D721Med (cell line): ENCODE measurements around the gene CDK14.

Experiments
- DNase-seq: peaks from one replicate; pipeline ENCODE4 v3.0.0; 2011; ENCODE audit warnings: low spot score; ENCODE audit not compliant: insufficient read length
- FAIRE-seq: peaks from 2 replicates; lab custom pipeline; 2011; peaks lifted over from hg19 to GRCh38; lab: Jason Lieb, UNC
- TF ChIP-seq, protein P1 (sequence below): IDR thresholded peaks from 2 replicates; pipeline ENCODE4 v1.5.1; 2012; ENCODE audit warnings: mild to moderate bottlenecking, control low read depth; ENCODE audit not compliant: insufficient read depth; ENCODE audit errors: missing control alignments

CDK14 gene

DNA sequence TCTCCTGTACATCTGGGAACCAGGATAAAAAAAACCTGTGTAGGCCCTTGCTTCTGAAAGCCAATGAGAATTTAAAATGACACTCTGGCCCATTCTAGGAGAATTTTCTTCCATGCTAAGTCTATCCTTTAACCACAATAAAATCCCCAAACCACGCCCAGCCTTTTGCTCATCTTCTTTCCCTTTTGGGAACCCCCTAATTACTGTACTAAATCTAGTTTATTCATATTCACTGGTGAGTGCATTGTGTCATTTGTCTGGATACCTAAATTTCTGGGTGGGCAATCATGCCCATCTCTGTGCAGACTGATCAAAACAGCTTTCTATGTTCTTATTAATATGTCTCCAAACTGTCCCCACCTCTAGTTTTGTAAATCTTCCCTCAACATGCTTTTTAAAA is 11.7 kb upstream of the CDK14 start:
- DNase-seq (no peak), FAIRE-seq (no peak)
- TF ChIP-seq, protein P1, sequence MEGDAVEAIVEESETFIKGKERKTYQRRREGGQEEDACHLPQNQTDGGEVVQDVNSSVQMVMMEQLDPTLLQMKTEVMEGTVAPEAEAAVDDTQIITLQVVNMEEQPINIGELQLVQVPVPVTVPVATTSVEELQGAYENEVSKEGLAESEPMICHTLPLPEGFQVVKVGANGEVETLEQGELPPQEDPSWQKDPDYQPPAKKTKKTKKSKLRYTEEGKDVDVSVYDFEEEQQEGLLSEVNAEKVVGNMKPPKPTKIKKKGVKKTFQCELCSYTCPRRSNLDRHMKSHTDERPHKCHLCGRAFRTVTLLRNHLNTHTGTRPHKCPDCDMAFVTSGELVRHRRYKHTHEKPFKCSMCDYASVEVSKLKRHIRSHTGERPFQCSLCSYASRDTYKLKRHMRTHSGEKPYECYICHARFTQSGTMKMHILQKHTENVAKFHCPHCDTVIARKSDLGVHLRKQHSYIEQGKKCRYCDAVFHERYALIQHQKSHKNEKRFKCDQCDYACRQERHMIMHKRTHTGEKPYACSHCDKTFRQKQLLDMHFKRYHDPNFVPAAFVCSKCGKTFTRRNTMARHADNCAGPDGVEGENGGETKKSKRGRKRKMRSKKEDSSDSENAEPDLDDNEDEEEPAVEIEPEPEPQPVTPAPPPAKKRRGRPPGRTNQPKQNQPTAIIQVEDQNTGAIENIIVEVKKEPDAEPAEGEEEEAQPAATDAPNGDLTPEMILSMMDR = no peak

DNA sequence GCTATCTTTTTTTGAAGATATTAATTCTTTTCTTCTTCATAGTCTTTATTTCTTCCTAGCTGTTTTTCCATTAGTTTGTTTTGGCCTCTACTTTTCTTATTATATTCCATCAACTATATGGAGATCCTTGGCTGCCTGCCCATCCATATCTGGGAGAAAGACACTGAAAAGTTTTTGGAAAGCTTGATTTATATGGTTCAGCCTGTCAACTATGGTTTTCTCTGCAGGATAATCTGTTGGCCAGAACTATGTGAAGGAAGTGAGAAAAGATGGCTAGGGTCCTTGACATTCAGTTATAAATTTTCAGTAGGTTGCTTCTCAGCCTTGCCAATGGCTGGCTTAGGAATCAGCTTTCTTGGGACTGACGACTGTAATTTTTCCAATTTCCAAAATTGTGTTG is 10.0 kb upstream of the CDK14 start:
- FAIRE-seq = no peak
- DNase-seq = no peak
- TF ChIP-seq, protein P1 = no peak

DNA sequence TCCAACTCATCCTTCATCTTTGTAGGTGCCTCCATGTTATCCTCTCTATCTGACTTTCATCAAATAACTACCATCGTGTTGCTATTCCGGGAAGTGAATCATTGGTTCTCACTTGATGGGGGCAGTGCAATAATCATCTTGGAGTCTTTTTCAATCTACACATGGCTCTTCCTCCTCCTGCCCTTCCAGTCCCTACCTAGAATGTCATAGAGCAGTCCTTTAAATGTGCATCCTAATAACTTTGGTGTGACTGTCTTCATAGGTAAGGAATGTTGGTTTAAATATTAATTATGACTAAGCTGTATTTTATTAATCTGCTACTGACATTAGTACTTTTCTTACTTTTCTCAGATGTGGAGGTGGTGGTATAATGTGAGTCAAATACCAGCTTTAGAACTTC is 8.4 kb upstream of the CDK14 start:
- FAIRE-seq (no peak), DNase-seq (no peak)
- TF ChIP-seq, protein P1 = no peak

DNA sequence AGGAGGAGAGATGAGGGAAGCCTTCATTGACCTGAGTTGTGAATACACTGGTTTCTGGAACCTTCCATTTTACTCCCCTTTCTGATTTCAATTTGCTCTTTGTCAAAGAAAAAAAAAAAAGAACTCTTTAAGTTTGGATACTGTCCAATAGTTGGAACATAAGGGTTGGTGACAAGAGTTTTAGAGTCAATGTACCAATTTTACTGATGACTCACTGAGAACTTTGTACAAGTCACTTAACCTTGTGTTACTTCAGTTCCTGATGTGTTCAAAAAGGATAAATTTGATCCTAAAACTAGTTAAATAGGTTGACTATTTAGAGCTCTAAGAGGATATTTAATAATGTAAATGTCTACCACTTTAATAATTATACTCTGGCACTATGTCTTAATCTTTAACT is 4.1 kb upstream of the CDK14 start:
- FAIRE-seq (no peak), DNase-seq (no peak)
- TF ChIP-seq, protein P1 = no peak

DNA sequence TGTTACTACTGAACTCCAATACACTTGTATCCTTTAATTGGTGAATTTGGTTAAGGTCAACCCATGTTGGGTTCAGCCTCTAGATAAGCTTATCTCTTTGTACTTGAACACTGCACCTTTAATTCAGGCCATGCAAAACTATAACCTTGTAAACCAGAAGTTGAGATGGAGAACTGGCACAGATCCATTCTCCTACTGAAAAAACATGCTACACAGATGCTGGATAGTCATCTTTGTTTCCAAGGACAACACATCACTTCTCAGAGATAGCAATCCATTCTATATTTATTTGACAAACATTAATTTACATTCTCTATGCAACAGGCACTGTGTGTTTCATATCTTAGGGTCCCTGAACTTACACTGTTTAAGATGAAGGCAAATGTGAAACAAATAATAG is 2.9 kb upstream of the CDK14 start:
- TF ChIP-seq, protein P1 = no peak
- DNase-seq (no peak), FAIRE-seq (no peak)

DNA sequence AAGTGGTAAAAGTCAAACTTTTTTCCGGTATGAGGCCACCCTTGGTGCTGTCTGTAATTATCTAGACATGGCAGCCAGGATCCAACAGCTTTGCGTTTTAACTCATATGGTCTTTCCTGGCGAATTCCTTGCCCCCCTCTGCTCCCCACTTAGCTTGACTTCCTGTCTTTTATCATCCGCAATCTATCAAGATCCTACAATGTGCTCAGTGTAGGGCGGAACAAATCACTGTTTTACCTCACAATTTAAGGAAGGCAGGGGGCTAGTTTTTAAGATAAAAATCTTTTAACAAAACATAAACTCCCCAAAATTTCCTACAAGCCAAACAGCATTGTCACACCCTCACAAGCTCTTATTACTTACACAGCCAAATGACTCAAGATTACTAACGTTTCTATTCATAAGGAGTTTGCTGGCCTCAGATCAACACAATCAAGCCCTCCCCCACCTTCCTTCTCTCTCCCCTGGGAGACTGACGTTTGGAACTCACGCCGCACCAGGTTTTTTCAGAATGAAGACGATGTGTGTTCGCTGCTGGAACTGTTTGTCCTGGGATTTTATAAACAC is 1.3 kb upstream of the CDK14 start:
- TF ChIP-seq, protein P1 = no peak
- DNase-seq (no peak), FAIRE-seq (no peak)

DNA sequence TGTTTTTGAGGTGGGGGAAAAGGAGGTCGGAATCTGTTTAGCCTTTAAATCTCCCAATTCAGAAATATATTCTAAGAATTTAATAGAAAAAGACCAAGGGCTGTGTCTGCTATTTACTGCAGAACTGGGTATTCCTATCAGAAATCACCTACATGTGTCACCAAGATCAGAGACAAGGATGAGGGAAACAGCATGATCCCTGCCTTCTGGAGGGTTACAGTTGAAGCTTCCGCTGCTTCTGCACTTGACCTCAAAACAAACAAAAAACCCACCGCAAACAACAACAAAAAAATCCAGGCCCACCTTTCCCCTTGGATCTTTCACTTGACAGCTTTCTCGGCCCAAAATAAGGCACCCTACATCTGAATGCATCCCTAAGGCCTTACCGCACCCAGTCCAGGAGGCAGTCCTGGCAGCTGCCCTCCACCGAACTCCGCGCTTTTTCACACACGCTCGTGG is 750 bp upstream of the CDK14 start:
- TF ChIP-seq, protein P1 = no peak
- no peak for DNase-seq
- no peak for FAIRE-seq
